IPS DF 4.7 (cell line): ENCODE data around the gene MCM8.

ENCODE experiments used
- DNase-seq: peaks from one replicate; pipeline ENCODE4 v3.0.0-alpha.2; 2013; ENCODE audit warnings: low spot score; ENCODE audit errors: extremely low read depth

The MCM8 gene

GRCh38 chr20:5950271-5951031 is at the start of gene MCM8, which contains the start of gene TRMT6:
TSS of gene MCM8 (plus strand) at chr20:5950652. CDS start at chr20:5952016, 1,364 bp downstream.
TSS of gene TRMT6 (minus strand) at chr20:5950533. CDS start at chr20:5950405, 128 bp downstream.
- DNase-seq, result peak; percentile 83

GRCh38 chr20:5900908-5901307 is 49.5 kb upstream of the MCM8 start:
- no peak for DNase-seq

GRCh38 chr20:5908981-5909380 is 41.5 kb upstream of the MCM8 start:
- no peak for DNase-seq

GRCh38 chr20:5910186-5910585 is 40.3 kb upstream of the MCM8 start:
- DNase-seq, result no peak

GRCh38 chr20:5913166-5913565 is 37.3 kb upstream of the MCM8 start:
- DNase-seq, result no peak

- DNase-seq, result no peak
These were observed 35.6 kb upstream of the MCM8 start for GRCh38 chr20:5914859-5915258.

GRCh38 chr20:5918856-5919625 is 31.4 kb upstream of the MCM8 start:
- no peak for DNase-seq

- no peak for DNase-seq
These were observed 30.6 kb upstream of the MCM8 start for GRCh38 chr20:5919626-5920544.

GRCh38 chr20:5920581-5920980 is 29.9 kb upstream of the MCM8 start:
- DNase-seq, result no peak

GRCh38 chr20:5923493-5923892 is 27.0 kb upstream of the MCM8 start:
- DNase-seq, result no peak

GRCh38 chr20:5925551-5925950 is 24.9 kb upstream of the MCM8 start:
- DNase-seq, result no peak

- no peak for DNase-seq
These were observed 22.5 kb upstream of the MCM8 start for GRCh38 chr20:5927749-5928462.

GRCh38 chr20:5928836-5929715 is 21.4 kb upstream of the MCM8 start:
- no peak for DNase-seq

GRCh38 chr20:5931411-5931810 is 19.0 kb upstream of the MCM8 start:
- no peak for DNase-seq

GRCh38 chr20:5932796-5933195 is 17.7 kb upstream of the MCM8 start:
- DNase-seq, result no peak

- no peak for DNase-seq
These were observed 16.5 kb upstream of the MCM8 start for GRCh38 chr20:5933802-5934436.

- DNase-seq, result no peak
These were observed 15.1 kb upstream of the MCM8 start for GRCh38 chr20:5935384-5935783.

GRCh38 chr20:5936238-5936637 is 14.2 kb upstream of the MCM8 start:
- DNase-seq, result no peak

- no peak for DNase-seq
These were observed 11.9 kb upstream of the MCM8 start for GRCh38 chr20:5938456-5939029.
